Measurements from ENCODE around the gene IL17RC.
"Not testable (repeated sequence)": the region's sequence is repeated elsewhere in the genome, so short reads cannot be mapped to it uniquely, and the experiment has no call there.

IL17RC gene

DNA sequence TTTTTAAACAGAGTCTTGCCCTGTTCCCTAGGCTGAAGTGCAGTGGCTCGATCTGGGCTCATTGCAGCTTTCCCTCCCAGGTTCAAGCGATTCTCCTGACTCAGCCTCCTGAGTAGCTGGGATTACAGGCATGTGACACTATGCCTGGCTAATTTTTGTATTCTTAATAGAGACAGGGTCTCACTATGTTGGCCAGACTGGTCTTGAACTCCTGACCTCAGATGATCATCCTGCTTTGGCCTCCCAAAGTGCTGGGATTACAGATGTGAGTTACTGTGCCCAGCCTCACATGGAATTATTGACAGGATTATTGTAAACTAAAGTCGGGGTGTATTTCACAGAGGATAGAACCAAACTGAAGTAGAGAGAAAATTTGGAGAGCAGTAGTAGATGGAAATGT, 21.2 kb upstream of the IL17RC start:
- not testable (repeated sequence) for DNase-seq (ENCODE audit: low read depth)

DNA sequence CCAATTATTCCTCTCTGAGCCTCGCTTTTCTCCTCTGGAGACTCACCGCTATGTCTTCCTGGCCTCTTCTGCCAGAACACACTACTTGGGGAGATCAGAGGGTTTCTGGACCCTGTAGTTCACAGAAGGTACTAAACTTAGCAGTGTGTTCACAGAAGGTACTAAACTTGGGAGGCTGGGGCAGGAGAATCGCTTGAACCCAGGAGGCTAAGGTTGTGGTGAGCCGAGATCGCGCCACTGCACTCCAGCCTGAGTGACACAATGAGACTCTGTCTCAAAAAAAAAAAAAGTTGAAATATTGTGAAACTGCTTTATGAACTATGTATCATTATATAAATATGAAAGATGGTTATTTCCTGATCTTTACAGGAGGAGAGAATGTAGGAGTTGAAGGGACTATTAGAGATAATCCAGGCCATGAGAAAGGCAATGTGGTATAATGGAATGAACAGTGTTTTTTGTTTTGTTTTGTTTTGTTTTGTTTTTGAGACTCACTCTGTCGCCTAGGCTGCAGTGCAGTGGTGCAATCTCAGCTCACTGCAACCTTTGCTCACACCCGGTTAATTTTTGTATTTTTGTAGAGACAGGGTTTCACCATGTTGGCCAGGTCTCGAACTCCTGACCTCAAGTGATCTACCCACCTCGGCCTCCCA, 20.0 kb upstream of the IL17RC start:
- DNase-seq (ENCODE audit: low read depth) = not testable (repeated sequence)

DNA sequence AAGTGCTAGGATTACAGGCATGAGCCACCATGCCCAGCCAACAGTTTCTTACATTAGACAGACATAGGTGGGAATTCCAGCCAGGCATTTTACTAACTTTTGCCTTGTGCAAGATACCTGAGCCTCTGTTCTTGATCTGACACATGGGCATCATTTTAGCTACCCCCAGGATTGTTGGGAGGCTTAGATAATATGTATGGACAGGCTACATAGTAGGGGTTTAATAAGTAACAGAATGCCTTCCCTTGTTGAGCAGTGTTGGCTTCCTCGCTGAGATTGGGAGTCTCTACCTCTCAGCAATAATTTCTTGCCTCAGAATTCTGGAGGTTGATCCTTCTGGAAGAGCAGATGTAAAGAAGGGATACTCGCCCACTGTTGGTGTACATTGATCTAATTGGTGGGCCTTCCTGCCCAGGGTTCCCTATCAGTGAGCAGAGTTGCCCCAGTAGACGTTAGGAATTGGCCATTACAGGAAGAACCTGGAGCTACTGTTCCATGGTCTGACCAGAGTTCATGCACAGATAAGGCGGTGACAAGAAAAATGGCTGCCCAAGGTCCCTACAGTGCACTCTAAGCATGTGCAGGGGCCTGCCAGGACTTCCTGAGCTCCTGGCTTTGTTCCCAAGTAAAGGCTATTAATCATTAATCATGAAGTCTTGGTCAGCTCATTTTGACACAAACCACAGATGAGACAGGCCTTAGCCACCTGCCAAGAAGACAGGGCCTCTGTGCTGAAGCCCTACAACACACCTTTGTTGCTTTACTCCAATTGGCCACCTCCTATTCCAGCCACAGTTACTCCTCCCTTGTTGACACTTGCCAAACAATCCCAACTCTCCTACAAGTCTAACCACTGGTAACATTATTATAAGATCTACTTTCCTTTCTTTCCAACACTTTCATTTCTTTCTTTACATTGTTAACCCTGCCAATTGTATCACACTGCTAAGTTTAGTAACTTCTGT, 19.2 kb upstream of the IL17RC start:
- no peak for DNase-seq (ENCODE audit: low read depth)

DNA sequence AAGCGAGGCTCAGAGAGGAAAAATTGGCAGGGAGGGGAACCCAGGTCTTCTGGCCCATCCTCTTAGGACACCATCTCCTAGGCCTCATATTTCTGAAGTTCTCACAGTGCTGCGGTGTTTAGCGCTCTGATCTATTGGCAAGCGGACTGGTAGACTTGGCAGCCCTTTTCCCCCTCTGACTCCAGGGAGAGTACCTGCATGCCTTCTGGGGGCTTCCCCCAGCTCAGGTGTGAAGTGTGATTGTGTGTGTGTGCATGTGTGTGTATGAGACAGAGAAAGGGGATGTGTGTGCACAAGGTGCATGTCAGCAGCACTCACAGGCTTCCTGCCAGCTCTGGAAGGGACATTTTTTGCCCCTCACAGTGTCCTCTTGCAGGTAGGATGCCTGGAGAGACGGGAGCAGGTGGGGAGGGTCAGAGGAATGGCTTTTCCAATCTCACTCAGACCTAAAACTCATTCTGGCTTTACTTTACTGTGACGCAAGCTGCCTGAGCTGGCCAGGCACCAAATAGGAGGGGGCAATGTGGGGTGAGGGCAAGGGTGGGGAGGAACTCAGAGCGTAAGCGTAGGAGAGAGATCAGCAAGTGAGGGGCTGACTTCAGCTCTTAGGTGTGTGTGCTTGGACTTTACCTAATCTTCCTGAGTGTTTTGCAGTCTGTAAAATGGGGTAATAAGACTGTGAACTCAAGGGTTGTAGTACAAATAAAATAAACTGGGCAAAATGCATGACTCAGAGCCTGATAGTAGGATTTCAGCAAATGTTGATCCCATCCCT, 18.2 kb upstream of the IL17RC start:
- no peak for DNase-seq (ENCODE audit: low read depth)

- no peak for DNase-seq (ENCODE audit: low read depth)
Observed at GRCh38 chr3:9899289-9899791, 17.6 kb upstream of the IL17RC start.

- not testable (repeated sequence) for DNase-seq (ENCODE audit: low read depth)
Observed at GRCh38 chr3:9900965-9901415, 15.9 kb upstream of the IL17RC start.

DNA sequence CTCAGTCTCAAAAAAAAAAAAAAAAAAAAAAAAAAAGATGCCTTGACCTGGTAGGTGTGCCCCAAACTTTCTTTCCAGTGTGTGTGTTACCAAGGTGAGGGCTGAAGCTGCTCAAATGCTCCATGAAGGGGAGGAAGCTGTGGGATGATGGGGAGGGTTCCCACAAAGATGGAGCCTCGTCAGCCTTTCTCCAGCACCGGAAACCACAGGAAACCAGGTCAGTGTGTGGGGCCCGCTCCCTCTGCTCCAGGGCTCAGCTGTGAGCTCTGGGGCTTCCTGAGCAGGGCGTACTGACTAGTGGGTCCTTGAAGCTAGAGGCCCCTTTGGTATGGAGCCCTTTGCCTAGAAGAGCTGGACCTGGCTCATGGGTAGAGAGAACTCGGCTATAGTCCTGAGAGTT, 14.9 kb upstream of the IL17RC start:
- DNase-seq (ENCODE audit: low read depth) = no peak

- no peak for DNase-seq (ENCODE audit: low read depth)
Observed at GRCh38 chr3:9902372-9903237, 14.3 kb upstream of the IL17RC start, which contains the start of gene IL17RE. Gene IL17RE (plus strand): TSS chr3:9902848. CDS start chr3:9902933, 85 bp downstream.

DNA sequence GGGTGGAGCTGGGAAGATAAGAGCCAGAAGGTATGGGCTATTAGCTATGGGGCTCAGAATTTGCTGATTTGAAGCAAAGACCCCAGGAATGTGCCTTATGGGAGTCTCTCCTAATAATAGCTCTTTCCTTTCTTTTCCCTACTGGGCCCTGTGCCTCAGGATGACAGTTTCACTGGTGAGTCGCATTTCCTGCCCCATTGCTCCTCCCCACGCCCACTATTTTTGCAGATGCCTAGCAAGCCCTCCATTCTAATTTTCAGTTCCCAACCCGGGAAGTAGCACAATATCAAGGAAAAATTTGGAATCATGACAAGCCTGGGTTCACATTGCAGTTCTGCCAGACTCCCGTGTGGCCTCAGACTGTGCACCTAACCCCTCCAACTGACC, 13.7 kb upstream of the IL17RC start:
- no peak for DNase-seq (ENCODE audit: low read depth)

DNA sequence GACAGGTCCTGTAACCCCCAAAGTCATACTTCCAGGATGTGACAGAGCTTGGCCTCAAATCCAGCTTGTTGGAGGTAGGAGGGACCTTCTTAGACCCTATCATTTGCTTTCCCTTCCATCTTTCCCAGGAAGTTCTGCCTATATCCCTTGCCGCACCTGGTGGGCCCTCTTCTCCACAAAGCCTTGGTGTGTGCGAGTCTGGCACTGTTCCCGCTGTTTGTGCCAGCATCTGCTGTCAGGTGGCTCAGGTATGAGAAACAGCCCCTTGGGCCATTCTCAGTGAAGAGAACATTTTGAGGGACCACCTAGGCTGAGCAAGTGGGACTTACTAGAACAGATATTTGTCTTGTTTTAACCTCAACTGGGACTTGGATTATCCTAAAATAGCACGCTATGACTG, 13.0 kb upstream of the IL17RC start:
- no peak for DNase-seq (ENCODE audit: low read depth)

GRCh38 chr3:9906480-9906879, 10.4 kb upstream of the IL17RC start:
- no peak for DNase-seq (ENCODE audit: low read depth)

- DNase-seq (ENCODE audit: low read depth) = no peak
Observed at GRCh38 chr3:9908286-9908685, 8.6 kb upstream of the IL17RC start.

- no peak for DNase-seq (ENCODE audit: low read depth)
Observed at GRCh38 chr3:9909221-9910013, 7.5 kb upstream of the IL17RC start.

- no peak for DNase-seq (ENCODE audit: low read depth)
Observed at GRCh38 chr3:9911863-9912262, 5.0 kb upstream of the IL17RC start.

- DNase-seq (ENCODE audit: low read depth) = no peak
Observed at GRCh38 chr3:9912294-9912935, 4.5 kb upstream of the IL17RC start.

DNA sequence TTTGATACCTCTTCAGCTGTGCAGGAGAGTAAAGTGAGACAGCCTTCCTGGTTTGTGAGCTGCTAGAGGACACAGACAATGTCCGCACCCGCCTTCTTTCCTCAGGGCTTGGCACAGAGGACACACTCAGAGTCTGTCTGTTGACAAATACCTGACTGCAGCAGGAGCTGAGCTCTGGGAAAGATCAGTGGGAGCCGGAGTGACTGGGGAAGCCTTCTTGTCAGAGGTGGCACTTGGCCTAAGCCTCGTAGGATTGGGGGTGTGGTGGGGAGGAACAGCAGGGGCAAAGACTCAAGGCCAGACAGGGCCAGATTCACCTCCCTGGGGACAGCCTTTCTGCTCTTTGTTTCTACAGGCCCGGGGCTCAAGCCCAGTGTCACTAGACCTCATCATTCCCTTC, 3.3 kb upstream of the IL17RC start:
- DNase-seq (ENCODE audit: low read depth) = no peak

DNA sequence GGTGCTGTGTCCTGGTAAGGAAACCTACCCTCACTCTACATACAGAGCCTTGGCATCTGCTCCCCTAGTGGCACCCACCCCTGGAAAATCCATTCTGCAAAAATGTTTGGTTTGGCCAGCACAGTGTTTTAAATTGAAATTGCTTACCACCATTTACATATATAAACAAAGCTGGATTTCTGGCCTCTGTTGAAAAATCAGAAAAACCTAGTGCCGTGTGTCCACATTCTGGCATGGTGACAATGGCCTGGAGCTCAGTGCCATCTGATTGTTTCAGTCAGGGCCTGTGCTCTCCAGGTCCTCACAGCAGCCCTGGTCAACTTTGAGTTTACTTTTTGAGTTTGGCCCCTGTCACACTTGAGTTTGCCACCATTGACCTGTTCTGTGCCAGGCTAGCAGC, 2.9 kb upstream of the IL17RC start:
- no peak for DNase-seq (ENCODE audit: low read depth)

- DNase-seq (ENCODE audit: low read depth) = no peak
Observed at GRCh38 chr3:9914559-9915253, 2.2 kb upstream of the IL17RC start.

Data from stimulated activated CD8-positive, alpha-beta memory T cell treated with anti-CD3 and anti-CD28 coated beads, Interleukin-12 subunit alpha, Interleukin-12 subunit beta, amount 100 ng/mL, for 4 hours (primary cell).